GM12865 (cell line): Measurements from ENCODE around the gene CACNA1H.

Experiments
- DNase-seq: peaks from one replicate; pipeline ENCODE4 v3.0.0; 2010; ENCODE audit warnings: low read depth
- H3K4me3 ChIP-seq: 2 replicates; pipeline ENCODE4 v1.5.1; 2011; ENCODE audit warnings: mild to moderate bottlenecking, low read depth, low read length, control low read depth
- TF ChIP-seq, protein P1 (sequence below): IDR thresholded peaks from 2 replicates; pipeline ENCODE4 v1.5.1; 2011; ENCODE audit warnings: low read length, control low read depth, low read depth, inconsistent platforms; ENCODE audit not compliant: insufficient read depth; ENCODE audit errors: missing control alignments

The CACNA1H gene

DNA sequence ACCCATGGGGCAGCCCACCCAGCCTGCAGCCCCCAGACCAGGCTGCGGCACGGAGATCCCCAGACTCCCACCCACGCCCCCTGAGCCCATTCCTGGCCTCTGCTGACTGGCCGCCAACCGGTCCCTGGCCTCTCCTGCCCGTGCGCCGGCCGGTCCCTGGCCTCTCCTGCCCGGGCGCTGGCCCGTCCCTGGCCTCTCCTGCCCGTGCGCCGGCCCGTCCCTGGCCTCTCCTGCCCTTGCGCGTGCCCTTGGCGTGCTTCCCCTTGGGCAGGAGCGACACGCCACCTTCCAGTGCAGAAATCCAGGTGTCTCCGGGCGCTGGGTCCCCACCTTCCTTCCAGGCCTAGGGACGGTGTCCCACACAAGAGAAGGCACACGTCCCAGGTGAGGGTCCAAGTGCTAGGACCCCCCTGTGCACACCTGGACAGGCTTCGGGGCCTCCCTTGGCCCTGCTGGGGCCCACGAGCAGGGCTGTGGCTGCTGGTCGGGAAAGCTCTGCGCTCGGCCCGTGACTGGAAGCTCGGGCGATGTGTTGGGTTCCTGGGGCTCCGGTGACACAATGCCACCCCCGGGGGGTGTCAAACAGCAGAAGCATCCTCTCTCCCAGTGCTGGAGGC is 21.4 kb upstream of the CACNA1H start:
- no peak for DNase-seq
- no peak overlapping the region for H3K4me3 ChIP-seq
- TF ChIP-seq, protein P1, sequence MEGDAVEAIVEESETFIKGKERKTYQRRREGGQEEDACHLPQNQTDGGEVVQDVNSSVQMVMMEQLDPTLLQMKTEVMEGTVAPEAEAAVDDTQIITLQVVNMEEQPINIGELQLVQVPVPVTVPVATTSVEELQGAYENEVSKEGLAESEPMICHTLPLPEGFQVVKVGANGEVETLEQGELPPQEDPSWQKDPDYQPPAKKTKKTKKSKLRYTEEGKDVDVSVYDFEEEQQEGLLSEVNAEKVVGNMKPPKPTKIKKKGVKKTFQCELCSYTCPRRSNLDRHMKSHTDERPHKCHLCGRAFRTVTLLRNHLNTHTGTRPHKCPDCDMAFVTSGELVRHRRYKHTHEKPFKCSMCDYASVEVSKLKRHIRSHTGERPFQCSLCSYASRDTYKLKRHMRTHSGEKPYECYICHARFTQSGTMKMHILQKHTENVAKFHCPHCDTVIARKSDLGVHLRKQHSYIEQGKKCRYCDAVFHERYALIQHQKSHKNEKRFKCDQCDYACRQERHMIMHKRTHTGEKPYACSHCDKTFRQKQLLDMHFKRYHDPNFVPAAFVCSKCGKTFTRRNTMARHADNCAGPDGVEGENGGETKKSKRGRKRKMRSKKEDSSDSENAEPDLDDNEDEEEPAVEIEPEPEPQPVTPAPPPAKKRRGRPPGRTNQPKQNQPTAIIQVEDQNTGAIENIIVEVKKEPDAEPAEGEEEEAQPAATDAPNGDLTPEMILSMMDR = no peak

DNA sequence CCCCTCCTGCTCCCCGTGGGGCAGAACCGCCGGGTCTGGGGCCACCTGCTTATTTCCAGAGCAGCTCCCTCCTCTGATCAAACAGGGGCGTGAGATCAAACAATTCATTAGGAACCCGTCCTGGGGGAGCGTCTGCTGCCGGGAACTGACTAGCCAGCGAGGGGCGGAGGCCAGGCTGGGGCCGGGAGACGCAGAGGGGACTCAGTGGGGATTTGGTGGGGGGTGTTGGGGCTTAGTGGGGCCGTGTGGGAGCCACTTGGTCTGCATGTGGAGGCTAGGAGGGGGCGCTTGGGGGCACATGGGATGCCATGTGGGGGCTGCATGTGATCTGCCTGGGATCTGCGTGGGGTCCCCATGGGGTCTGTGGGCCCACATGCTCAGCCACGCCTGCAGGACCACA is 20.5 kb upstream of the CACNA1H start:
- H3K4me3 ChIP-seq = no peak overlapping the region
- TF ChIP-seq, protein P1 = no peak
- no peak for DNase-seq

DNA sequence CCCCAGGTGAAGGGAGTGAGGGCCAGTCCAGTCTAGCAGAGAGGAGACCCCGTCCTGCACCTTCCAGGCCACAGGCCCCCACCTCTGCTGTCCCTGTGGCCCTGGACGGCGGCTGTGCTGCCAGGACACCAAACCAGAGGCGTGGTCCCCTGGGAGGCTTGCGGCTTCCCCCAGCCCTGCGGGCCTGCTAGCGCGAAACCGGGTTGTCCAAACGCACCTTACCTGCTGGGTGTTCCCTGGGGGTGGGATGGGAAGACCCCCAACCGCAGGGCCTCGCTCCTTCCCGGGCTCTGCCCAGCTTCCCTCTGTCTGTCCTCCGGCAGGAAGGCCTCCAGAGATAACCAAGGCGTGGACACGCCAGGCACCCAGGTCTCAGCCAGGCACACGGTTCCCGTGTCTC is 19.6 kb upstream of the CACNA1H start:
- DNase-seq = no peak
- H3K4me3 ChIP-seq = no peak overlapping the region
- TF ChIP-seq, protein P1 = no peak

DNA sequence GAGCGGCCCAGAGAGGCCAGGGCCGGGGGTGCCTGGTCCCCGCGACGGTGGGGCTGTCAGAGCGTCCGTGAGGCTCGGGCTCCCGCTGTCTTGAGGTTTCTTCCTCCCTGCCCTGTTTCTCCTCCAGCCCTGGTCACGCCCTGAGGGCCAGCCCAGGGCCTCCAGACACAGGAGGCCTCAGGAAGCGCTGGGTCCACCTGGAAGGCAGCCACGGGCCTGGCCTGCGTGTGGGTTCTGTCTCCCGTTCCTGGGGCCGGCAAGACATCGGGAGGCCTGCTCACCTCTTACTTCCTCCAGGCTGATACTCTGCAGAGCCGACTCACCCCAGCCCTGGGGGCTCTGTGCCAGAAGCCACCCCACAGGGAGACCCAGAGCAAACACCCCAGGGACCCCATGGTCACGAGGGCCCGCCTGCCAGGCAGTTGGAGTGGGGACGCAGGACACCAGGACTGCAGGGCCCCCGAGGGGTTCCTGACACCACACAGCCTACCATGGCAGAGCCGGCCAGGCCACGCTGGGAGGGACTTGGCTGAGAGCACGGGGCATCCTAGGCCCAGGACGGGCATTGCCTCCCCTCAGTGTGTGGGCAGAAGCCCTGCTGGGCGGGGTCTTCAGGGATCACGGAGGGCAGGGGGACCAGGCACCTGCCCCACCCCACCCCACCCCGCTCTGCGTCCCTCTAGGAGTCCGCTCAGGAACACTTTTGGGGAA is 18.9 kb upstream of the CACNA1H start:
- H3K4me3 ChIP-seq = no peak overlapping the region
- DNase-seq = no peak
- TF ChIP-seq, protein P1 = no peak

DNA sequence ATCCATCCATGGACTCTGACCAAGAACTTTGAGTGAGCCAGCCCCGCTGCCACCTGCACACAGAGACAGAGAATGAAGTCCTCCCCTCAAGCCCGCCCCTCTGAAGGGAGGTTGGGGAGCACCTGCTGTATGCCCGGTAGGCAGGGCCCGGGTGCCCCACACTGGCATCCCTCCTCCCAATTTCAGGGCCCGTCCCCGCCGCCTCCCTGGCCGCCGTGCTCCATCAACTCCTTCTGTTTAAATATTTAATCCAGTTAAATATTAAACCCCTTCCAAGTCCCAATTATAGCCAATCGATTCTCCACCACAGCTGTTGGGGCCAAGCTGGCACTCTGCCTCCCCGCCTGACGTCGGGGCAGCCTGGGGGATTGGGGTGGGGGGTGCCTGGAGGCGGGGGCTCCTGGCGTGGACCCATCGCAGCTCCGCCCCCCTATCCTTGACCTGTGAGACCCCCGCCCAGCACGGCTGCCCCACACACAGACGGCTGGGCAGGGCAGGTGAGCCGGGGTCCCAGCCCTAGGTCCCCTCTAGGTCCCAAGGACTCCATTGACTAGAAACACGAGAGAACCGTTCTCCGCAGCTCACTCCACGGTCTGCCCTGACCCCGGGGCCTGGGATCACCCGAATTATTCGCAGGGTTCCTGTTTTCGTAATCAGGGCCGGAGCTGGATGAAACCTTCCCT is 18.0 kb upstream of the CACNA1H start:
- TF ChIP-seq, protein P1 = no peak
- no peak for DNase-seq
- no peak overlapping the region for H3K4me3 ChIP-seq

DNA sequence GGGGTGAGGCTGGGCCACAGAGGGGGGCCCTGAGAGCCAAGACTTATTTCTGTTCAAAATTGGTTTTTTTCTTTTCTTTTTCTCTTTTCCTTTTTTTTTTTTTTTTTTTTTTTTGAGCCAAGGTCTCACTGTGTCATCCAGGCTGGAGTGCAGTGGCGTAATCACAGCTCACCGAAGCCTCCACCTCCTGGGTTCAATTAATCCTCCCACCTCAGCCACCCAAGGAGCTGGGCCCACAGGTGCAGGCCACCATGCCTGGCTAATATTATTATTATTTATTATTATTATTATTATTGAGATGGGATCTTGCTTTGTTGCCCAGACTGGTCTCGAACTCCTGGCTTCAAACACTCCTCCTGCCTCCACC is 17.5 kb upstream of the CACNA1H start:
- H3K4me3 ChIP-seq = no peak overlapping the region
- TF ChIP-seq, protein P1 = no peak
- no peak for DNase-seq

DNA sequence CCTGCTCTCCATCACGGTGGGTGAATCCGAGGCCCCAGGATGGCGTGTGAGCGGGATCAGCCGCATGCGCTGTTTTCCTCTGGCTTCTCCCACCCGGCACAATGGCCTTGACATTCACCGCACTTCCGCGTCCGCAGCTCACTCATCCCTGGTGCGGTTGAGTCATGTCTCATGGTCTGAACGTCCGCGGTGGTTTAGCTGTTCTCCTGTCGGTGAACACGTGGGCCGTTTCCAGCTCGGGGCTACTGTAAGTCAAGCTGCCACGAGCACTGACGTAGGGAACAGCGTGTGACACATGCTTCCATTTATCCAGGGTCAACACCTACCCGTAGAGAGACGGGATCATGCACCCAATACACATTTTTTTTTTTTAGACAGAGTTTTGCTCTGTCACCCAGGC is 15.3 kb upstream of the CACNA1H start:
- TF ChIP-seq, protein P1 = no peak
- no peak for DNase-seq
- no peak overlapping the region for H3K4me3 ChIP-seq
